Panc1 (cell line): ENCODE measurements around the gene NPAS2. TPM values are rescaled to one million over a fixed set of nuclear protein-coding genes. Genes with fewer than 3 reads are reported as not detected.

Experiments used
- ATAC-seq: fragments of 200-7000 bp; cut with Tn5 transposase; 2 replicates; pipeline ENCODE4 v1.9.1; 2020; ENCODE audit warnings: mild to moderate bottlenecking, moderate library complexity
- BruUV-seq: library from RNA; stranded (reverse); fragments of 400-500 nt; replicated peaks from 2 replicates; lab custom pipeline; 2021; lab: Mats Ljungman, UMichigan
- CTCF ChIA-PET: fragments of 300-600 bp; sonication (Branson Sonifier 250); formaldehyde crosslinking; loops from one replicate; lab custom pipeline; 2022; ENCODE audit warnings: antibody characterized with exemption; lab: Charles Lee
- POLR2A ChIA-PET: fragments of 300-600 bp; sonication (Branson Sonifier 250); formaldehyde crosslinking; loops from one replicate; lab custom pipeline; 2022; ENCODE audit warnings: antibody characterized with exemption; lab: Charles Lee
- DNase-seq: peaks from one replicate; pipeline ENCODE4 v3.0.0-alpha.2; 2010; ENCODE audit warnings: low read depth, low spot score
- H3K27ac ChIP-seq: 2 replicates; pipeline ENCODE4 v1.5.1; 2011; ENCODE audit warnings: mild to moderate bottlenecking, low read length, inconsistent platforms
- H3K27me3 ChIP-seq: fragments of 200-500 bp; sonication (Bioruptor generic); 2 replicates; pipeline ENCODE4 v1.6.0; 2014; ENCODE audit warnings: low read length, inconsistent platforms; ENCODE audit not compliant: control insufficient read depth, insufficient read depth
- H3K36me3 ChIP-seq: fragments of 200-500 bp; sonication (Bioruptor generic); 2 replicates; pipeline ENCODE4 v1.5.1; 2014; ENCODE audit warnings: inconsistent platforms, mild to moderate bottlenecking, low read length, moderate library complexity; ENCODE audit not compliant: control insufficient read depth, insufficient read depth
- H3K4me1 ChIP-seq: 2 replicates; pipeline ENCODE4 v1.5.1; 2011; ENCODE audit warnings: inconsistent platforms, mild to moderate bottlenecking, low read length, moderate library complexity; ENCODE audit not compliant: control insufficient read depth, insufficient read depth
- H3K4me3 ChIP-seq, 2 experiments: 2 replicates each; pipeline ENCODE4 v1.5.1; 2011 to 2012; ENCODE audit warnings: low read depth in 2 of 2, low read length in 2 of 2, mild to moderate bottlenecking in 2 of 2, inconsistent platforms in 1 of 2, moderate library complexity in 1 of 2
- H3K9me3 ChIP-seq: fragments of 200-500 bp; sonication (Bioruptor generic); 2 replicates; pipeline ENCODE4 v1.5.1; 2014; ENCODE audit warnings: low read depth, mild to moderate bottlenecking, inconsistent platforms, low read length, moderate library complexity; ENCODE audit not compliant: control insufficient read depth, insufficient read depth
- CTCF ChIP-seq: fragments of 450-650 bp; IDR thresholded peaks from 2 replicates; pipeline ENCODE4 v1.5.1; 2017; ENCODE audit warnings: mild to moderate bottlenecking
- POLR2AphosphoS5 ChIP-seq: IDR thresholded peaks from 2 replicates; pipeline ENCODE4 v1.6.1; 2012; ENCODE audit warnings: mild to moderate bottlenecking, low read depth, low read length, moderate library complexity
- SIN3A ChIP-seq: IDR thresholded peaks from 2 replicates; pipeline ENCODE4 v1.6.1; 2012; ENCODE audit warnings: low read depth, mild to moderate bottlenecking, low read length, moderate library complexity, borderline replicate concordance; ENCODE audit not compliant: insufficient read depth
- TCF7L2 ChIP-seq: IDR thresholded peaks from 2 replicates; pipeline ENCODE4 v1.6.1; 2011; ENCODE audit warnings: mild to moderate bottlenecking, low read depth, low read length, inconsistent platforms
- in situ Hi-C: cut with HindIII; loops from 2 replicates; pipeline ENCODE4 v1.10.0; 2016; ENCODE audit warnings: low sequenced_read_pairs, low pct_unique_long_range_greater_than_20kb
- intact Hi-C: fragments of 100-400 bp; cut with micrococcal nuclease; formaldehyde crosslinking; loops from one replicate; pipeline ENCODE4 v1.10.0; 2022; ENCODE audit not compliant: unreplicated experiment
- total RNA-seq: library from RNA; stranded (reverse); gene quantifications from one replicate; pipeline ENCODE4 v1.2.1, GENCODE V29; 2021; ENCODE audit not compliant: unreplicated experiment
- TF ChIP-seq, protein P1 (sequence below), 2 experiments: IDR thresholded peaks; 2 replicates each; pipeline ENCODE4 v1.6.1; 2011 to 2012; ENCODE audit warnings: low read depth in 2 of 2, control low read depth in 1 of 2, low read length in 1 of 2, mild to moderate bottlenecking in 1 of 2, moderate library complexity in 1 of 2; ENCODE audit not compliant: insufficient read depth in 1 of 2

NPAS2 gene
- total RNA-seq, 1 experiment from 2014 or later = 72.8 TPM

GRCh38 chr2:100906131-100906530 is 86.2 kb downstream of the NPAS2 start:
- peaks cover 47% of the 10 kb centered on the region for H3K4me1 ChIP-seq
- no TSS peak for BruUV-seq
- in situ Hi-C loops (no loop called here), intact Hi-C loops (no loop called here)
- no peak for TF ChIP-seq CTCF
- no peak for TF ChIP-seq POLR2AphosphoS5
- TF ChIP-seq, protein P1, sequence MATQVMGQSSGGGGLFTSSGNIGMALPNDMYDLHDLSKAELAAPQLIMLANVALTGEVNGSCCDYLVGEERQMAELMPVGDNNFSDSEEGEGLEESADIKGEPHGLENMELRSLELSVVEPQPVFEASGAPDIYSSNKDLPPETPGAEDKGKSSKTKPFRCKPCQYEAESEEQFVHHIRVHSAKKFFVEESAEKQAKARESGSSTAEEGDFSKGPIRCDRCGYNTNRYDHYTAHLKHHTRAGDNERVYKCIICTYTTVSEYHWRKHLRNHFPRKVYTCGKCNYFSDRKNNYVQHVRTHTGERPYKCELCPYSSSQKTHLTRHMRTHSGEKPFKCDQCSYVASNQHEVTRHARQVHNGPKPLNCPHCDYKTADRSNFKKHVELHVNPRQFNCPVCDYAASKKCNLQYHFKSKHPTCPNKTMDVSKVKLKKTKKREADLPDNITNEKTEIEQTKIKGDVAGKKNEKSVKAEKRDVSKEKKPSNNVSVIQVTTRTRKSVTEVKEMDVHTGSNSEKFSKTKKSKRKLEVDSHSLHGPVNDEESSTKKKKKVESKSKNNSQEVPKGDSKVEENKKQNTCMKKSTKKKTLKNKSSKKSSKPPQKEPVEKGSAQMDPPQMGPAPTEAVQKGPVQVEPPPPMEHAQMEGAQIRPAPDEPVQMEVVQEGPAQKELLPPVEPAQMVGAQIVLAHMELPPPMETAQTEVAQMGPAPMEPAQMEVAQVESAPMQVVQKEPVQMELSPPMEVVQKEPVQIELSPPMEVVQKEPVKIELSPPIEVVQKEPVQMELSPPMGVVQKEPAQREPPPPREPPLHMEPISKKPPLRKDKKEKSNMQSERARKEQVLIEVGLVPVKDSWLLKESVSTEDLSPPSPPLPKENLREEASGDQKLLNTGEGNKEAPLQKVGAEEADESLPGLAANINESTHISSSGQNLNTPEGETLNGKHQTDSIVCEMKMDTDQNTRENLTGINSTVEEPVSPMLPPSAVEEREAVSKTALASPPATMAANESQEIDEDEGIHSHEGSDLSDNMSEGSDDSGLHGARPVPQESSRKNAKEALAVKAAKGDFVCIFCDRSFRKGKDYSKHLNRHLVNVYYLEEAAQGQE (IDR thresholded peaks at IDR 0.05; ENCODE audit: insufficient read depth in 1 of 2, low read depth in 2 of 2, low read length in 1 of 2) = no peak
- TF ChIP-seq SIN3A = no peak
- TF ChIP-seq TCF7L2 = no peak
- no peak for DNase-seq
- no peaks in the 10 kb centered on the region for H3K27me3 ChIP-seq
- H3K4me3 ChIP-seq = no peak overlapping the region
- ATAC-seq = no peak
- no peaks in the 10 kb centered on the region; the same call in 1 of the 2 replicates for H3K36me3 ChIP-seq
- H3K27ac ChIP-seq = no peak overlapping the region
- ChIA-PET CTCF (interaction anchor here (0.5 kb wide), 1 partner anchor 24 kb away, joined by 3 read pairs; no protein-coding TSS in a partner anchor), POLR2A (interaction anchor here (0.7 kb wide), 1 partner anchor 139 kb away, joined by 3 read pairs; no protein-coding TSS in a partner anchor)
- H3K9me3 ChIP-seq = no peaks in the 10 kb centered on the region

DNA sequence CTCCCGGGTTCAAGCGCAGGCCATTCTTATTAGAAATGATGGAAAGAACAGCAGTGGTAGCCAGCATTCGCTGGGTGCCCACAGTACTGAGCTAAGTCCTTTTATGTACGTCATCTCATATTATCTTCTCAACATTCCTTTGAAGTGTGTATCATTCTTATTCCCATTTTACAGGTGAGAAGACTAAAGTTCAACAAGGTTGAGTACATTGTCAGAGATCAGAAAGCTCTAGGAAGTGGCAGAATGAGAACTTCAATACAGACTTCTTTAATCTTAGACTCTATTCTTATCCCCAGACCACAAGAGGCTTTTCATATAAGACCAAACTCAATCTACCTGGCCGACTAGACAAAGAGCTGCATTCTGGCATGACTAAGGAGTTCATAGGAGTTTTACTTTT is 86.7 kb downstream of the NPAS2 start:
- no peak for ATAC-seq
- TF ChIP-seq POLR2AphosphoS5 (no peak), CTCF (no peak), TCF7L2 (no peak), SIN3A (no peak)
- peaks cover 41% of the 10 kb centered on the region for H3K4me1 ChIP-seq
- no peak overlapping the region for H3K27ac ChIP-seq
- intact Hi-C loops (no loop called here), in situ Hi-C loops (no loop called here)
- no peaks in the 10 kb centered on the region for H3K27me3 ChIP-seq
- DNase-seq = no peak
- H3K9me3 ChIP-seq = no peaks in the 10 kb centered on the region
- H3K36me3 ChIP-seq = no peaks in the 10 kb centered on the region; the same call in 1 of the 2 replicates
- ChIA-PET POLR2A (no interaction called here), CTCF (no interaction called here)
- no peak overlapping the region for H3K4me3 ChIP-seq
- no TSS peak for BruUV-seq
